ENCODE measurements around the gene CES4A.
A peak's percentile ranks its signal among the peaks of the same experiment; 100 is the strongest.

CES4A gene

GRCh38 chr16:67028696-67029253, 40.4 kb downstream of the CES4A start, which contains the start of gene CBFB:
Gene CBFB, plus strand, starts transcription at chr16:67029149. Its CDS starts 259 bp downstream, at chr16:67029408.
- ChIA-PET POLR2A (interaction anchor here (0.5 to 3.8 kb wide), 6 partner anchors 9 to 149 kb away, joined by 3 to 15 read pairs (median 4); no protein-coding TSS in a partner anchor), CTCF (interaction anchor here (0.6 to 2.9 kb wide), 8 partner anchors 9 to 1361 kb away, joined by 3 to 25 read pairs (median 3); no protein-coding TSS in a partner anchor)
- Histone ChIP-seq H3K4me3 (ENCODE audit: low read depth, low read length) (peak within 1 kb of the TSS; percentile 84), H3K27ac (ENCODE audit: extremely low read depth, low read depth, low read length) (peak within 1 kb of the TSS; percentile 79), H3K4me1 (ENCODE audit: control insufficient read depth, insufficient read depth, low read length) (peaks cover 5% of the 10 kb centered on the region; the same call in 1 of the 2 replicates), H3K9me3 (ENCODE audit: control insufficient read depth, insufficient read depth, low read depth, low read length) (no peaks in the 10 kb centered on the region), H3K36me3 (ENCODE audit: control insufficient read depth in 2 of 2, insufficient read depth in 1 of 2, low read length in 2 of 2) (peaks cover 5 to 17% of the 10 kb centered on the region in 2 experiments; a peak in 2 of 3 replicates)
- TF ChIP-seq ZNF707 (tag by site-specific recombination; IDR thresholded peaks at IDR 0.05) (no peak), ZNF398 (tag by site-specific recombination; IDR thresholded peaks at IDR 0.05) (no peak), ZFP37 (tag by site-specific recombination; IDR thresholded peaks at IDR 0.05) (peak; percentile 63; the same call in 1 of the 2 replicates), IKZF3 (tag by site-specific recombination; IDR thresholded peaks at IDR 0.05) (no peak), ZBTB49 (tag by site-specific recombination; IDR thresholded peaks at IDR 0.05; ENCODE audit: low read depth) (no peak), ZNF426 (tag by site-specific recombination; IDR thresholded peaks at IDR 0.05) (no peak), ZNF660 (tag by site-specific recombination; IDR thresholded peaks at IDR 0.05) (peak; percentile 70), ZNF155 (tag by site-specific recombination; IDR thresholded peaks at IDR 0.05) (no peak), ZNF174 (tag by site-specific recombination; IDR thresholded peaks at IDR 0.05) (no peak), ZNF223 (tag by site-specific recombination; IDR thresholded peaks at IDR 0.05) (no peak), SP2 (tag by site-specific recombination; IDR thresholded peaks at IDR 0.05) (0 out of 2 replicates have a peak, but pooled peaks have one; percentile 26), KLF7 (tag by site-specific recombination; IDR thresholded peaks at IDR 0.05; ENCODE audit: borderline replicate concordance) (no peak), ZNF514 (tag by site-specific recombination; IDR thresholded peaks at IDR 0.05) (no peak), ZNF362 (tag by site-specific recombination; IDR thresholded peaks at IDR 0.05) (no peak), ZXDB (tag by site-specific recombination; IDR thresholded peaks at IDR 0.05) (peak; percentile 87), ZNF121 (tag by site-specific recombination; IDR thresholded peaks at IDR 0.05) (no peak), HOXA7 (CRISPR knock-in tag; IDR thresholded peaks at IDR 0.05; ENCODE audit: borderline replicate concordance) (no peak), INSM2 (tag by site-specific recombination; IDR thresholded peaks at IDR 0.05) (no peak), ZNF571 (tag by site-specific recombination; IDR thresholded peaks at IDR 0.05) (no peak), ZBTB8A (tag by site-specific recombination; IDR thresholded peaks at IDR 0.05) (peak; percentile 24), ZNF548 (tag by site-specific recombination; IDR thresholded peaks at IDR 0.05) (no peak), ZNF777 (tag by site-specific recombination; IDR thresholded peaks at IDR 0.05; ENCODE audit: borderline replicate concordance) (peak; percentile 77; the same call in 1 of the 2 replicates)
- TF ChIP-seq, protein P1, sequence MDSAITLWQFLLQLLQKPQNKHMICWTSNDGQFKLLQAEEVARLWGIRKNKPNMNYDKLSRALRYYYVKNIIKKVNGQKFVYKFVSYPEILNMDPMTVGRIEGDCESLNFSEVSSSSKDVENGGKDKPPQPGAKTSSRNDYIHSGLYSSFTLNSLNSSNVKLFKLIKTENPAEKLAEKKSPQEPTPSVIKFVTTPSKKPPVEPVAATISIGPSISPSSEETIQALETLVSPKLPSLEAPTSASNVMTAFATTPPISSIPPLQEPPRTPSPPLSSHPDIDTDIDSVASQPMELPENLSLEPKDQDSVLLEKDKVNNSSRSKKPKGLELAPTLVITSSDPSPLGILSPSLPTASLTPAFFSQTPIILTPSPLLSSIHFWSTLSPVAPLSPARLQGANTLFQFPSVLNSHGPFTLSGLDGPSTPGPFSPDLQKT (IDR thresholded peaks at IDR 0.05; ENCODE audit: borderline replicate concordance, low read depth, low read length) = no peak
- TF ChIP-seq, protein P2, sequence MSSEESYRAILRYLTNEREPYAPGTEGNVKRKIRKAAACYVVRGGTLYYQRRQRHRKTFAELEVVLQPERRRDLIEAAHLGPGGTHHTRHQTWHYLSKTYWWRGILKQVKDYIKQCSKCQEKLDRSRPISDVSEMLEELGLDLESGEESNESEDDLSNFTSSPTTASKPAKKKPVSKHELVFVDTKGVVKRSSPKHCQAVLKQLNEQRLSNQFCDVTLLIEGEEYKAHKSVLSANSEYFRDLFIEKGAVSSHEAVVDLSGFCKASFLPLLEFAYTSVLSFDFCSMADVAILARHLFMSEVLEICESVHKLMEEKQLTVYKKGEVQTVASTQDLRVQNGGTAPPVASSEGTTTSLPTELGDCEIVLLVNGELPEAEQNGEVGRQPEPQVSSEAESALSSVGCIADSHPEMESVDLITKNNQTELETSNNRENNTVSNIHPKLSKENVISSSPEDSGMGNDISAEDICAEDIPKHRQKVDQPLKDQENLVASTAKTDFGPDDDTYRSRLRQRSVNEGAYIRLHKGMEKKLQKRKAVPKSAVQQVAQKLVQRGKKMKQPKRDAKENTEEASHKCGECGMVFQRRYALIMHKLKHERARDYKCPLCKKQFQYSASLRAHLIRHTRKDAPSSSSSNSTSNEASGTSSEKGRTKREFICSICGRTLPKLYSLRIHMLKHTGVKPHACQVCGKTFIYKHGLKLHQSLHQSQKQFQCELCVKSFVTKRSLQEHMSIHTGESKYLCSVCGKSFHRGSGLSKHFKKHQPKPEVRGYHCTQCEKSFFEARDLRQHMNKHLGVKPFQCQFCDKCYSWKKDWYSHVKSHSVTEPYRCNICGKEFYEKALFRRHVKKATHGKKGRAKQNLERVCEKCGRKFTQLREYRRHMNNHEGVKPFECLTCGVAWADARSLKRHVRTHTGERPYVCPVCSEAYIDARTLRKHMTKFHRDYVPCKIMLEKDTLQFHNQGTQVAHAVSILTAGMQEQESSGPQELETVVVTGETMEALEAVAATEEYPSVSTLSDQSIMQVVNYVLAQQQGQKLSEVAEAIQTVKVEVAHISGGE (tag by site-specific recombination; conservative IDR thresholded peaks at IDR 0.05; ENCODE audit: low read depth) = peak; percentile 82
- TF ChIP-seq, protein P3, sequence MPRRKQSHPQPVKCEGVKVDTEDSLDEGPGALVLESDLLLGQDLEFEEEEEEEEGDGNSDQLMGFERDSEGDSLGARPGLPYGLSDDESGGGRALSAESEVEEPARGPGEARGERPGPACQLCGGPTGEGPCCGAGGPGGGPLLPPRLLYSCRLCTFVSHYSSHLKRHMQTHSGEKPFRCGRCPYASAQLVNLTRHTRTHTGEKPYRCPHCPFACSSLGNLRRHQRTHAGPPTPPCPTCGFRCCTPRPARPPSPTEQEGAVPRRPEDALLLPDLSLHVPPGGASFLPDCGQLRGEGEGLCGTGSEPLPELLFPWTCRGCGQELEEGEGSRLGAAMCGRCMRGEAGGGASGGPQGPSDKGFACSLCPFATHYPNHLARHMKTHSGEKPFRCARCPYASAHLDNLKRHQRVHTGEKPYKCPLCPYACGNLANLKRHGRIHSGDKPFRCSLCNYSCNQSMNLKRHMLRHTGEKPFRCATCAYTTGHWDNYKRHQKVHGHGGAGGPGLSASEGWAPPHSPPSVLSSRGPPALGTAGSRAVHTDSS (tag by site-specific recombination; IDR thresholded peaks at IDR 0.05) = no peak

Data from HEK293 (cell line).